Activated CD4-positive, alpha-beta T cell treated with anti-CD3 and anti-CD28 coated beads for 24 hours (primary cell): ENCODE results near the gene RPL4.
"Not testable (repeated sequence)": the region's sequence is repeated elsewhere in the genome, so short reads cannot be mapped to it uniquely, and the experiment has no call there.

Source experiments
- DNase-seq, 2 donors: peaks; one replicate each; pipeline ENCODE4 v3.0.0-alpha.2; 2020; ENCODE audit warnings: low read depth in 2 of 2

The RPL4 gene

GRCh38 chr15:66491846-66492245, 12.8 kb downstream of the RPL4 start:
- no peak for DNase-seq

GRCh38 chr15:66489179-66489791, 15.4 kb downstream of the RPL4 start:
- no peak for DNase-seq

GRCh38 chr15:66488525-66488924, 16.1 kb downstream of the RPL4 start:
- no peak for DNase-seq

GRCh38 chr15:66486887-66487286, 17.8 kb downstream of the RPL4 start:
- no peak for DNase-seq

DNA sequence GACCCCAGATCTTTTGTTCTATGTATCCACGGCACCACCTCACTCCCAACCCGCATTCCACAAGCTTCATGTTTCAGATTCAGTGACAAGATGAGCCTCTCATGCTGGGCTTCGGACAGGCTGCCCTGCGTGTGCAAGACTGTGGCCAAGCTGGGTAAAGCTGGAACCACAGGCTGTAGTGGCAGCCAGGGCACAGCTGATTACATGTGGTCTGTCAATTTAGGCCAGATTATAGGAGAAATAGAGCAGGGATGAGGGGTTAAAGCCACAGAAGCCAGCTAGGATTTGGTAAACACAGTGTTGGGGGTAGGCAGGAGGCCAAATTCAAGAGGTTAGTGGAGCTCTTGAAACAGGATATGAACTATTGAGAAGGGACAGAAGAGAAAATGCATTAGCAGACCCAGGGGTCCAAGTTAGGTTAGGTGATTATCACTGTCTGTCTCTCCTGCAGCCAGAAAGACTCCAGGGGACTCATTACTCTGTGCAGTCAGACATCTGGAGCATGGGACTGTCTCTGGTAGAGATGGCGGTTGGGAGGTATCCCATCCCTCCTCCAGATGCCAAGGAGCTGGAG, 20.0 kb downstream of the RPL4 start:
- DNase-seq, result no peak

- no peak for DNase-seq
These were observed 21.5 kb downstream of the RPL4 start for GRCh38 chr15:66483131-66483566.

GRCh38 chr15:66482539-66482938, 22.1 kb downstream of the RPL4 start:
- DNase-seq, result no peak

DNA sequence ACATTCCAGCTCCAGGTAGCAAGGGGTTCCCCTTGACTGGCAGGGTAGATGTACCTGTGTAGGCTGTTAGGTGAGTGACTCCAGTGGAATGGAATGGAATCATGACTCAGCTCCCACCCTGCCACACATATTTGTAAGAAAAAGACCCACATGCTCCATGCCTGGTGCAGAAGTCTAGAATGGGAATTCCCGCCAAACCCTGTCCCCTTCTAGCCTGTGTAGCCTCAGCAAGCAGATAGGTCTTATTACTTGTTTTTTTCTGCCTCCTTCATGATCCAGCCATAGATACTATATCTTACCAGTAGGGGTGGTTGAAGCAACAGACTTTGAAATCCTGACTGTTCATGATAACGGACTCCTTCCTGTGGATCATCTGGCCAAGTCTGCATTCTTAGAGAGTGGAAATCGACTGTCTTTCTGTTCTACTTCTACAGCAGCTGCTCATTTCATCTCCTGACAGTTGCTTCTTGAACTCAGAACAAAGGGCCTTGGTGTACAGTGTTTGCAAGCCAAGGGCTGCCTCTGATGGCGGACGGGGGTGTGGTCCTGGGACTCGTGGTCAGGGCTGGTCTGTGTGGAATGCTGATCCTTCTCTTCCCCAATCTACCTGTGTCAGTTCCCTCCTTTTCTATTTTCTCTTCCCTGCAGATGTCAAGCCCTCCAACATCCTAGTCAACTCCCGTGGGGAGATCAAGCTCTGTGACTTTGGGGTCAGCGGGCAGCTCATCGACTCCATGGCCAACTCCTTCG, 23.4 kb downstream of the RPL4 start:
- DNase-seq, result no peak

DNA sequence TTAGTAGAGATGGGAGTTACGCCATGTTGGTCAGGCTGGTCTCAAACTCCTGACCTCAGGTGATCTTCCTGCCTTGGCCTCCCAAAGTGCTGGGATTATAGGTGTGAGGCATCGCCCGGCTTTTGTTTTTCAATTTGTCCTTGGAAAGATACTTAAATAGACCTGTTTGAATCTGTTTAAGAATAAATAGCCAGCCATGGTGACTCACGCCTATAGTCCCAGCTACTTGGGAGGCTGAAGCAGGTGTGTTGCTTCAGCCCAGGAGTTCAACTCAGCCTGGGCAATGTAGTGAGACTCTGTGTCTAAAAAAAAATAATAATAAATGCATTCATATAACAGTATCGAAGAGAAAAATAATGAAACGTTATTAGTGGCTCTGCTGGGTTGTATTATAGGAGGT, 24.4 kb downstream of the RPL4 start:
- no peak for DNase-seq

- DNase-seq, result no peak
These were observed 27.6 kb downstream of the RPL4 start for GRCh38 chr15:66477011-66477410.

DNA sequence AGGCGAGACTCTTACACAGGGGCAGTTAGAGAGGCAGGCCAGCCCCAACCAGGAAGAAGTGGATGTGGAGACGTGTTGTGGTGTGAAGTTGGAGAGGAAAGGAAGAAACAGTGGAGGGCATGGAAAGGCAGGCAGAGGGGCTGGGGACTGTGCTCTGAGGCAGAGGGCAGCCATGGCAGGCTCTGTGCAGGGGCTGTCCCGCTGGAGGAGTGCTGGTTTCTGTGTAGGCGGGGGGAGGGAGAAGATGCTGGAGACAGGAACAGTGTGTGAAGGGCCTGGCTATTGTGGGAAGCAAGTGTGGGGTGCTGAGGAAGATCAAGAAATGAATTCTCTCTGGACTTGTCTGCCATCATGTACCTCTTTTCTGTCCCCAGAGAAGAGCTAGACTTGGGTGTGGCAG, 28.1 kb downstream of the RPL4 start:
- no peak for DNase-seq

GRCh38 chr15:66474963-66475362, 29.7 kb downstream of the RPL4 start:
- DNase-seq, result no peak

GRCh38 chr15:66474135-66474534, 30.5 kb downstream of the RPL4 start:
- DNase-seq, result no peak

GRCh38 chr15:66472176-66472999, 32.3 kb downstream of the RPL4 start:
- DNase-seq, result no peak

DNA sequence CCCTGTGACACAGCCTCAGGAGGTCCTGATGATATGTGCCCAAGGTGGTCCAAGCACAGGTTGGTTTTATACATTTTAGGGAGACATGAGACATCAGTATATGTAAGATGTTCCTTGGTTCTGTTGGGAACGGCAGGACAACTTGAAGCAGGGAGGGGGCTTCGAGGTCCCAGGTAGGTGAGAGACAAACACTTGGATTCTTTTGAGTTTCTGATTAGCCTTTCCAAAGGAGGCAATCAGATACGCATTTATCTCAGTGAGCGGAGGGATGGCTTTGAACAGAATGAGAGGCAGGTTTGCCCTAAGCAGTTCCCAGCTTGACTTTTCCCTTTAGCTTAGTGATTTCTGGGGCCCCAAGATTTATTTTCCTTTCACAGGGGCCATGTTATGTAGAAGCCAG, 33.8 kb downstream of the RPL4 start:
- not testable (repeated sequence) for DNase-seq

- not testable (repeated sequence) for DNase-seq
These were observed 37.3 kb downstream of the RPL4 start for GRCh38 chr15:66467162-66468040.

DNA sequence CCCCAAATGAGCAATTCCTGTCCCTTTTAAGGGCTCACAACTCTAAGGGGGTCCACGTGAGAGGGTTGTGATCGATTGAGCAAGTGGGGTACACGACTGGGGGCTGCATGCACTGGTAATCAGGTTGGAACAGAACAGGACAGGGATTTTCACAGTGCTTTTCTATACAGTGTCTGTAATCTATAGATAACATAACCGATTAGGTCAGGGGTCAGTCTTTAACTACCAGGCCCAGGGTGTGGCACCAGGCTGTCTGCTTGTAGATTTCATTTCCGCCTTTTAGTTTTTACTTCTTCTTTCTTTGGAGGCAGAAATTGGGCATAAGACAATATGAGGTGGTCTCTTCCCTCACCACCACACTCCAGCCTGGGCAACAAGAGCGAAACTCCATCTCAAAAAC, 39.4 kb downstream of the RPL4 start:
- DNase-seq, result not testable (repeated sequence)

GRCh38 chr15:66462627-66463026, 42.0 kb downstream of the RPL4 start:
- DNase-seq, result no peak

- DNase-seq, result no peak
These were observed 42.7 kb downstream of the RPL4 start for GRCh38 chr15:66461917-66462316.

- not testable (repeated sequence) for DNase-seq
These were observed 43.4 kb downstream of the RPL4 start for GRCh38 chr15:66461294-66461693.
